ENCODE data around the gene CRYL1.

The CRYL1 gene

DNA sequence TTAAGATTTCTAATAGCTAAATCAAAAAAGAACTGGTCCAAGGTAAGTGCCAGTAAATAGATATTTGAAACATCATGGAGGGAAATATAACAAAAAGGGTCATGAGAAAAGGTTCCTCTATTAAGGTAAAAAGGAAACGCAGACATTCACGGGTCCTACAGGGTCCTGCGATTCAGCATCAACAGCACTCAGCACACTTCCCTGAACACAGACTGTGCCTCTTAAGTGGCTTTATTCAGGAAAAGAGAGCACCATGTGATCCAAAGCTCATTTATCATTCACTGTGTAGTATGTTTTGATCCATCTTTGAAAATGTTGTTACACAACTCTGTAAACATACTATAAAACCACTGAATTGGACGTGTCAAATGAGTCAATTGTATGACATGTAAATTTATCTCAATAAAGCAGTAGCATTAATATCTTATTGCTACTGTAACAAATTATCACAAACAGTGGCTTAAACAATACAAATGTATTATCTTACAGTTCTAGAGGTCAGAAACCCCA, 33.7 kb downstream of the CRYL1 start:
- DNase-seq = no peak

- DNase-seq = peak; percentile 40
Measured at GRCh38 chr13:20489185-20489820, 36.4 kb downstream of the CRYL1 start.

DNA sequence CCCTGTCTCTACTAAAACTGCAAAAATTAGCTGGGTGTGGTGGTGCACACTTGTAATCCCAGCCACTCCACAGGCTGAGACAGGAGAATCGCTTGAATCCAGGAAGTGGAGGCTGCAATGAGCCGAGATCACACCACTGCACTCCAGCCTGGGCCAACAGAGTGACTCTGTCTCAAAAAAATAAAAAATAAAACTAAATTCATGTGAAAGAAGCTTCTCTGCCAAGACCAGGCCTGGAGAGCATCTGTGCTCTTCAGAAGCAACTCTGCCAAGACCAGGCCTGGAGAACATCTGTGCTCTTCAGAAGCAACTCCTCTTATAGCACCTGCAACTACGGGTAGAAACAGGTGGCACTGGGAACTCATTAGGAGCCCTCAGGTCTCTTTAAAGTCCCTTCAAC, 37.7 kb downstream of the CRYL1 start:
- no peak for DNase-seq

GRCh38 chr13:20482787-20483186, 42.9 kb downstream of the CRYL1 start:
- DNase-seq = no peak

DNA sequence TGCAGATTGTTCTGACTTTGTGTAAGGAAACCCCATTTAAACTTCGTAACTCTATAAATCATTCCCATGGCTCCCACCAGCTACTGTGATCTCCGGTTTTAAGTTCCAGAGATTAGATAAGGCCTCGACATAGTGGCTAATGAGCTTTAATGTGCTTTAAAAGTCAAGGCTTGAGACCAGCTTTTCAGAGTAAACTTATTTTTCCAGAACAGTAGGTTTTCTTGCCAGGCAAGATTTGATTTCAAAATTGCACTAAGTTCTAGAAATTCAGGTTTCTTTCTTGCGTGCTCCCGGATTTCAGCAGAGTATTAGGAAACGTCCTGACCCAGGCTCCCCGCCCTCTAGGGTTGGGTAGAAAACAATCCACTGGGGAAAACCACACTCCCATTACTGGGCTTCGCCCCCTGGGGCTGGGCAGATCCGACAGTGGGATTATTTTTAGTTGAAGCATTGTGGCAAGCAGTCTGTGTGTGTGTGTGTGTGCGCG, 43.3 kb downstream of the CRYL1 start:
- no peak for DNase-seq

DNA sequence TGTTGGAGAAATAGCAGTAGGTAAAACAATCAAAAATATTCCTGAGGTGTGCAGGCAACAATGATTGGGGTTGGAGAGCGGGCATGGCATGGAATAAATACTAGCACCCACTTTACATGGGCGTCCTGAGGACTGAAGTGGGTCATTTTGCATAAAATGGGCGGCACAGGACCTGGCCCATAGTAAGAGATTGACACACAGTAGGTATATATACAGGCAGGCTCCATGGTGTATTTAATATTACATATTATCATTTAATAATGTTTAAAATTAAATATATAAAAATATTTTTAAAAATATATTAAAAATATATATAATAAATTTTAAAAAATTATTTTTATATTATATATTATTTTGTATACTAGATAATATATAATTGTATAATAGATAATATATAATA, 48.3 kb downstream of the CRYL1 start:
- no peak for DNase-seq

DNA sequence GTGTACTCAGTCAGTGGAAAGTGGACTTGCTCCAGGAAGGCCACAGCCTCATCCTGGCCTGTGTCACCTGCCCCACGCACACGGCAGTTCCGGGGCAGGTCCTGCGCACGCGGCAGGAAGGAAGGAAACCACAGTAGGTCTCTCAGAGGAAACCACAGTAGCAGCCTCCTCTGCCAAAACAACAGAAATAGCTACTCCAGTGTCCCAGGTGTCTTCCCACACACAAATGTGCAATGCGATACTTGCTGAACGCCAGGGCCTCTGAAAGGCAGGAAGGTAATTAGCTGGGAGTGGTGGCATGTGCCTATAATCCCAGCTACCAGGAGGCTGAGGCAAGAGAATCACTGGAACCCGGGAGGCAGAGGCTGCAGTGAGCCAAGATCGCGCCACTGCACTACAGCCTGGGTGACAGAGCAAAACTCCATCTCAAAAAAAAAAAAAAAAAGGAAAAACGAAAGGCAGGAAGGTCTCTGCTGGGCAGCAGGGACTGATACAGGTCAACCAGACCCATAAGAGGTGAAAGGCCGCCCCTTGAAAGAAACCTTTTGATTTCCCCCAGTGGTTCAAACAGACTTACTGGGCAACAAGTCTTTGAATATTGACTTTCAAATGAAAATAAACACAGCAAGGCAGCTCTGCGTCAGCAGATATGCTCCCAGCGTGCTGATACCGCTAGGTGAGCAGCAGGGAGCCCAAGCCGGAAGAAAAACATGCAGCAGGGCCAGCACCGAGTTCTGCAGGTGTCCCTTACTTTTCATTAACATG, 49.5 kb downstream of the CRYL1 start:
- DNase-seq = no peak

DNA sequence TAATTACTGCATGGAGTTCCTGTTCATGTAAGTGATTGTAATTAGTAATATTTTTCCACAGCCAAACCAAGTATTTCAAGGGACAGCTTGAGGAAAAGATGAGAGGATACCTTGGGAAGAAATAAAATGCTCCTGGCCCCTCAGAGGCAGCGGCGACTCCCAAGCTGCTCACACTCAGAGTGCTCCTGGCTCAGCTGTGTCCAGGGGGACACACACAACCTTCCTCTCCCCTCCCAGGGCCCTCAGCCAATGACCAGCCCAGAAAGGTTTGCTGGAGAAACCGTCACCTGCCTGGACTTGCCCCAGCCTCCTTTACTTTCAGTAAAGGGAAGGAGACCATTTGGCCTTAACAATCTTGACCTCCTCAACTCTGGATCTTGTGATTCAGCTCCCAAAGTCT, 51.1 kb downstream of the CRYL1 start:
- no peak for DNase-seq

DNA sequence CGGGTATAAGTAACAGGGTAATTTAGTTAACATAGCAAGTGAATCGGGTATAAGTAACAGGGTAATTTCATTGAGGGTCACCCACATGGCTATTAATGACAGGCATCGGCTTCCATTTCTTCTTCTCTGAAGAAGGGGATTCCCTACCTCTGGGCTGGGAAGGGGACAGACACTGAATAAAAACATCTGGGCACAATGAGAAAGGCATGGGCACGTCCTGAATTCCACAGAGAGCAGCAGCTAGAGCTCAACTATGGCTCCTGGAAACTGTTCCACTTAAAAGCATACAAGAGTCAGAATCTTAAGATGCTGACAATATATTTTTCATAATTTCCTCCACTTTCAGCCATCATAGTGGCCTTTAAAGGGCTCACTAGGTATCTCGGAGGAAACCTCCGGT, 51.8 kb downstream of the CRYL1 start:
- DNase-seq = no peak

DNA sequence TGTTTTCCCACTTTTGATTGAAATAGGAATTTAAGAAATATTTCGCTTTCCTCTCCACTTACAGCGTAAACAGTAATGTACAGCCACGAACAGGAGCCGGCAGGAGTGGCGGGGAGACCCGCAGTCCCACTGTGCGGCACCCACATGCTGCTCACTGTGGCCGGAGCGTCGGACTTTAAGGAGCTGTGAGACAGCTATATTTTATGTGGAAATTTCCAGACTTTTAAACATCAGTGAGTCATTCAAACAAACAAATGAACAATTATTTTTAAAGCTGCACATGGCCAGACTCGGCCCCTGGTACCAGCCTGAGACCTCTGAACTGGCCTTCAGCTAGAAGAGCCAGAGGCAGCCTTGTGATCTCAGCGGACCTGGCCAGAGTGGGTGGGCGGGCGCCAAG, 52.5 kb downstream of the CRYL1 start:
- DNase-seq = no peak

DNA sequence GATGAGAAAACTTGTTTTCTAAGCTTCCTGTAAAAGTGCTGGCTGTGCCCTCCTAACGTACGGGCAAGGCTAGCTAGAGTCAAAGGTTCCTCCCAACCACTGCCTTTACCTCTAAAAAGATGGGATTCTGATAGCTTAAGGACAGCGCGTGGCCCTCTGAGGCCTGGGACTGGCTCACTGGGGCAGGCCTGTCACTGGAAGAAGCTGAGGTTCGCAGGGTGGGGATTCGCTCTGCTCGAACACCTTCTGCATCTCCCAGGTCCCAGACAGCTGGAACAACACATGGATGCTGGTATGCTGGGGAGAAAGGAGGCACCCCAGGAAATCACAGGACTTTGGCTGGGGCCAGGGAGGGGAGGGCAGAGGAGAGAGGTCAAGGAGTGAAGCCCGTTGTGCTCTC, 53.1 kb downstream of the CRYL1 start:
- DNase-seq = no peak

DNA sequence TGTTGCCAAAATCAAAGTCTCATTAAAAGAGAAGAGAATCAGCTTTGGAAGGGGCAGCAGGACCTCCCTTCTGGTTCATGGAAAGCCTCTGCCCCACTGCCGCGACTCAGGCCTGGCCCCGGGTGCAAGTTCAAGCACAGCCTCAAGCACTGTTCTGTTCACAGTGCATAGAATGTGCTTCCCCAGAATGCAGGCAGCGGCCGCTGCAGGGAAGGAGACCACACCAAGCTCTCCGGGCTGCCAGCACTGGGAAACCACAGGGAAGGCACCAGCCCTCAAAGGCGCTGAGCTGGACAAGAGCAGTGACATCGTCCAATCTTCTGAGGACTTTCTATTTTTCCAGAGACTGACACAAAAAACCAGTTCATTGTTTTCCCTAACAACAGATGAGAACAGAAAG, 55.5 kb downstream of the CRYL1 start:
- DNase-seq = no peak

DNA sequence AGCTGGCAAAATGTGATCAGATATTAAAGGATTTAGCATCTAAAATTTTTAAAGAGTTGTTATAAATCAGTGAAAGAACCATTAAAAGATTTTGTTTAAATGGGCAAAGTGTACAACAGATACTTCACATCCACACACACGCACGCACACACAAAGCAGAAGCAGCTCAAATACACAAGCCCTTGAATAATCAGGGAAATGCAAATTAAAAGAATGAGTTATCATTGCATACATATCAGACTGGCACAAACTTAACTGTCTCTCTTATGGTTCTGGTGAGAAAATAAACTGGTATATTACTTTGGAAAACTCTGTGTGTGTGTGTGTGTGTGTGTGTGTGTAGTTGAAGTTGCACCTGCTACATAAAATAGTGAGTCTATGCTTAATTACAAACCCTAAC, 59.3 kb downstream of the CRYL1 start:
- DNase-seq = no peak

- no peak for DNase-seq
Measured at GRCh38 chr13:20465218-20465879, 60.3 kb downstream of the CRYL1 start.

GRCh38 chr13:20462921-20463320, 62.7 kb downstream of the CRYL1 start:
- DNase-seq = no peak

GRCh38 chr13:20462533-20462915, 63.1 kb downstream of the CRYL1 start:
- DNase-seq = no peak

DNA sequence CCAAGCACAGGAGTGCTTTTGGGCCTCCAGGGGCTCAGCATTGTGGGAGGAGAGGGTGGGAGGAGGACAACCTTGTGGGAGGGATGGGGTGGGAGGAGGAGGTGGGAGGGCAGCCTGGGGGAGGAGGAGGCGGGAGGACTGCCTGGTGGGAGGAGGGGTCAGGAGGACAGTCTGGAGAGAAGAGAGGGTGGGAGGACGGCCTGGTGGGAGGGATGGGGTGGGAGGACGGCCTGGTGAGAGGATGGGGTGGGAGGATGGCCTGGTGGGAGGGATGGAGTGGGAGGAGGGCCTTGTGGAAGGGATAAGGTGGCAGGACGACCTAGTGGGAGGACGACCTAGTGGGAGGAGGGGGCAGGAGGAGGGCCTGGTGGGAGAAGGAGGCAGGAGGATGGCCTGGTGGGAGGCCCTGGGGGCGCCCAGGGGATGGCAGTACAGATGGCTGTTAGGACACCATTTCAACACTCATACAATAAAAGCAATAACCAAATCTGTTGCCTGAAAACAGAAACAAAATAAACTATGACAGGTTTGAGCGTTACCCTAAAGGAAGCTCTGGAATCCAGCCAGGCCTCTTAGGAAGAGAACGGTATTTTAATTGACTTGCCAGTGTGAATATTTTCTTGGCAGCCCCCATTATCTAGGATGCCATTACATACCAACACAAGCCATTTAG, 63.7 kb downstream of the CRYL1 start:
- DNase-seq = no peak

DNA sequence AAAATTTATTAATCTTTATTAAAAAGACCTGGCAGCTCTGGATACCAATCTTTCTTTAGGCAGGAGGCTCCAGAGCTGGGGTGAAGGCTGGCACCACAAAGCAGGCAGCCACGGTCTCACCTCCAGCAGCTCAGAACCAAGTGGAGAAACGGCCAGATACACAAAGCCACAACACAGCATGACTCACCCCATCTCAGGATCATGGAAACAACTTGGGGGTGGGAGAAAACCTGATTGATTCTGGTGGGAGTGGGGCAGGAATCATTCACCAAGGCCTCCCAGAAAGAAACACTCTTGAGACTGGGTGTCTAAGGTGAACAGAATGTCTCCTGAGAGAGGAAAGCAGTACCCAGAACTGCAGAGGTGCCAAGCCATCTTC, 64.2 kb downstream of the CRYL1 start:
- no peak for DNase-seq

GRCh38 chr13:20460761-20461160, 64.9 kb downstream of the CRYL1 start:
- DNase-seq = no peak

- no peak for DNase-seq
Measured at GRCh38 chr13:20457670-20458069, 68.0 kb downstream of the CRYL1 start.

- no peak for DNase-seq
Measured at GRCh38 chr13:20456737-20457136, 68.9 kb downstream of the CRYL1 start.

- DNase-seq = no peak
Measured at GRCh38 chr13:20451397-20451796, 74.3 kb downstream of the CRYL1 start.

- no peak for DNase-seq
Measured at GRCh38 chr13:20448470-20448869, 77.2 kb downstream of the CRYL1 start.

Measured in NCI-H2029 treated with DMSO at 0.1 percent for 48 hours (cell line).